Measurements from ENCODE around the gene FAM124B. TPM values are rescaled to one million over a fixed set of nuclear protein-coding genes. Genes with fewer than 3 reads are reported as not detected.

The FAM124B gene
- total RNA-seq, 4 donors from 2014 or later = 0.41 to 0.95 (median 0.60) TPM; not detected in 1

DNA sequence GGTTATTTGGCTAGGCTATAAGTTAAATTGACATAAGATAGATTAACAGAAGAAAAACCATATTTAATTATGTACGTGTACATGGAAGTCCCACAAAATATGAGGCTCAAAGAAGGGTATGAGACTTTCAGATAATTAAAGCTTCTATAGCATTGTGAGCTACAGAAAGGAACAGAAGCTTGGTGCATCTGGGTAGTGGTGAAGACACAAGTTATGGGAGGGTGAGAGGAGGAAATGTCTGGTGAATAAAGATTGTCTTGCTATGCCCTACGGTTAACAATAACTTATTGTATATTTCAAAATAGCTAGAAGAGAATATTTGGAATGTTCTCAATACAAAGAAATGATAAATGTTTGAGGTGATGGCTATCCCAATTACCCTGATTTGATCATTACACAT is 6.8 kb upstream of the FAM124B start:
- Histone ChIP-seq H3K4me1 (no peaks in the 10 kb centered on the region), H3K27me3 (no peaks in the 10 kb centered on the region), H3K27ac (no peak overlapping the region), H3K4me3 (no peak overlapping the region), H3K36me3 (no peaks in the 10 kb centered on the region), H3K9me3 (no peaks in the 10 kb centered on the region)
- in situ Hi-C loops (cut with MboI; ENCODE audit: low pct_ligation_motif_present in 1 of 4, low pct_unique_long_range_greater_than_20kb in 1 of 4, low sequenced_read_pairs in 3 of 4) (no loop called here), intact Hi-C loops (cut with DNase I; ENCODE audit: low total_unique reads) (no loop called here)
- DNase-seq = no peak
- TF ChIP-seq EP300 (IDR thresholded peaks at IDR 0.05; ENCODE audit: low read depth) (no peak), POLR2AphosphoS5 (IDR thresholded peaks at IDR 0.05) (no peak), POLR2A (IDR thresholded peaks at IDR 0.05) (no peak)
- TF ChIP-seq, protein P1, sequence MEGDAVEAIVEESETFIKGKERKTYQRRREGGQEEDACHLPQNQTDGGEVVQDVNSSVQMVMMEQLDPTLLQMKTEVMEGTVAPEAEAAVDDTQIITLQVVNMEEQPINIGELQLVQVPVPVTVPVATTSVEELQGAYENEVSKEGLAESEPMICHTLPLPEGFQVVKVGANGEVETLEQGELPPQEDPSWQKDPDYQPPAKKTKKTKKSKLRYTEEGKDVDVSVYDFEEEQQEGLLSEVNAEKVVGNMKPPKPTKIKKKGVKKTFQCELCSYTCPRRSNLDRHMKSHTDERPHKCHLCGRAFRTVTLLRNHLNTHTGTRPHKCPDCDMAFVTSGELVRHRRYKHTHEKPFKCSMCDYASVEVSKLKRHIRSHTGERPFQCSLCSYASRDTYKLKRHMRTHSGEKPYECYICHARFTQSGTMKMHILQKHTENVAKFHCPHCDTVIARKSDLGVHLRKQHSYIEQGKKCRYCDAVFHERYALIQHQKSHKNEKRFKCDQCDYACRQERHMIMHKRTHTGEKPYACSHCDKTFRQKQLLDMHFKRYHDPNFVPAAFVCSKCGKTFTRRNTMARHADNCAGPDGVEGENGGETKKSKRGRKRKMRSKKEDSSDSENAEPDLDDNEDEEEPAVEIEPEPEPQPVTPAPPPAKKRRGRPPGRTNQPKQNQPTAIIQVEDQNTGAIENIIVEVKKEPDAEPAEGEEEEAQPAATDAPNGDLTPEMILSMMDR (IDR thresholded peaks at IDR 0.05) = no peak
- 50 to 64% methylated on average over 2 of the region's 2 CpGs for WGBS, 2 donors (ENCODE audit: low coverage in 1 of 2)

DNA sequence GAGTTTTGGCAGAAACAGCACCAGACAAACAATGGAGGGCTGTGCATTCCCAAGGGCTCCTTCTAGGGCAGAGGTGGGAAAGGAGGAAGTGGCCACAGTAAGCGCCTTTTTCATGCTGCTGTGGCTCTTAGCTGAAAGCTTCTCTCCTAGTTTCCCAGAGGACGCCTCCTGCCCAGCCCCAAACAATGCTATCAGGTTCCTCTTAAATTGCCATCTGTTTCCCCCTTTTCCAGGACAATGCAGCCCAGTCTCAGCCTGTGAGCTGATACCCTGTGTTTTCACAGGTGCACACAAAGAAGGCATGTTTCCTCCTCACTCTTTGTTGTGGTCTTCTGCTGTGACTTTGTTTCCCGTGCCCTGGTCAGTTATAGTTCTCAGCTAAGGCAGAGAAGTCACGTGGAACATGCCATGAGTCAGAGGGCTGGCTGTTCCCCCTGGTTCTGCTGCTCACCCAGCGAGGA is 5.4 kb upstream of the FAM124B start:
- in situ Hi-C loops (cut with MboI; ENCODE audit: low pct_ligation_motif_present in 1 of 4, low pct_unique_long_range_greater_than_20kb in 1 of 4, low sequenced_read_pairs in 3 of 4) (no loop called here), intact Hi-C loops (cut with DNase I; ENCODE audit: low total_unique reads) (no loop called here)
- 74% methylated on average over 5 of the region's 5 CpGs; no CpG with 5 or more reads in 1 of the 2 donors for WGBS, 2 donors (ENCODE audit: low coverage in 1 of 2)
- Histone ChIP-seq H3K4me1 (no peaks in the 10 kb centered on the region), H3K4me3 (no peak overlapping the region), H3K9me3 (no peaks in the 10 kb centered on the region), H3K27ac (no peak overlapping the region), H3K27me3 (no peaks in the 10 kb centered on the region), H3K36me3 (no peaks in the 10 kb centered on the region)
- TF ChIP-seq EP300 (IDR thresholded peaks at IDR 0.05; ENCODE audit: low read depth) (no peak), POLR2AphosphoS5 (IDR thresholded peaks at IDR 0.05) (no peak), POLR2A (IDR thresholded peaks at IDR 0.05) (no peak)
- TF ChIP-seq, protein P1 (IDR thresholded peaks at IDR 0.05) = no peak
- no peak for DNase-seq

DNA sequence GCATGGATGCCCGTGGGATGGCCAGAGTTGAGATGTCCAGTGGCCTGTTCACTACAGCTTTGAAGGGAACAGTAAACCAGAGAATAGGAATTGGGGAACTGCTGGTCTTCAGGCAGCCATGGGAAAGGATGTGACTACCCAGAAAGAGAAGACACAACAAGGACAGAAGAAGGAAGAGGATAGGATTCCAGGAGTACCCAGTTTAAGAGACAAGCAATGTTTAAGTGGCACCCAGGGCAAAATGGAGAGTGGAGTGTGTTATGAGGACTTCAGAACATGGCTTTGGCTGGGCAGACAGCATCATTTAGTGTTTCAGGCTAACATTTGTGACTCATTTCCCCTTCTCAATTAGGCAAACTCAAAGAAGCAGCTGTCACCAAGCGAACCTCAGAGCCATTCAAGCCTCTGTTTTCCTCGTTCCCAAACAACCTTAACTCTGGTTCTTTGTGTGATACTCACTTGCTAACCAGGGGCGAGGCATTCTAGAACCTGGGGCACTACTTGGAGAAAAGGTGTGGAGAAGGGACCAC is 4.0 kb upstream of the FAM124B start:
- Histone ChIP-seq H3K9me3 (no peaks in the 10 kb centered on the region), H3K36me3 (no peaks in the 10 kb centered on the region), H3K27ac (no peak overlapping the region), H3K4me3 (no peak overlapping the region), H3K4me1 (no peaks in the 10 kb centered on the region), H3K27me3 (no peaks in the 10 kb centered on the region)
- WGBS, 2 donors (ENCODE audit: low coverage in 1 of 2) = 80 to 92% methylated on average over 4 of the region's 4 CpGs
- intact Hi-C loops (cut with DNase I; ENCODE audit: low total_unique reads) (no loop called here), in situ Hi-C loops (cut with MboI; ENCODE audit: low pct_ligation_motif_present in 1 of 4, low pct_unique_long_range_greater_than_20kb in 1 of 4, low sequenced_read_pairs in 3 of 4) (no loop called here)
- TF ChIP-seq, protein P1 (IDR thresholded peaks at IDR 0.05) = no peak
- TF ChIP-seq EP300 (IDR thresholded peaks at IDR 0.05; ENCODE audit: low read depth) (no peak), POLR2AphosphoS5 (IDR thresholded peaks at IDR 0.05) (no peak), POLR2A (IDR thresholded peaks at IDR 0.05) (no peak)
- no peak for DNase-seq

DNA sequence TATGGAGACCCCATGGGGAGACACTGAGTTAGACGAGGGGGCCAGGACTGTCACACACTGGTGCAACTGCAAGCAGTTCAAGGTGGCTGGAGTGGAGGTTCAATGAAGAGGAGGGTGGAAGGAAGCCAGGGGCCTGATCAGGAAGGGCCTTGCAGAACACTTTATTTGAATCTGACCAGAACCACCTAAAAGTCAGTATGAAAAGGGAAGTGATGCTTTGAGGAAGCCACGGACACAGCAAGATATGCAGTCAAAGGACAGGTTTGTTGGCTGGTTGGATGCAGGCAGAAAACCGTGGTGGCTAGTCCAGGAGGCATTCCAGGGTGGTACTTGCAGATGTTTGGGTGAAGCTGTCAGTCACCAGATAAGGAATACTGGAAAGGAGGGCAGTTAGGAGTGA is 3.5 kb upstream of the FAM124B start:
- Histone ChIP-seq H3K4me1 (no peaks in the 10 kb centered on the region), H3K4me3 (no peak overlapping the region), H3K9me3 (no peaks in the 10 kb centered on the region), H3K36me3 (no peaks in the 10 kb centered on the region), H3K27ac (no peak overlapping the region), H3K27me3 (no peaks in the 10 kb centered on the region)
- WGBS, 2 donors (ENCODE audit: low coverage in 1 of 2) = 77 to 94% methylated on average over 2 to 3 of the region's 3 CpGs
- TF ChIP-seq POLR2A (IDR thresholded peaks at IDR 0.05) = no peak
- TF ChIP-seq, protein P1 (IDR thresholded peaks at IDR 0.05) = no peak
- no peak for TF ChIP-seq EP300 (IDR thresholded peaks at IDR 0.05; ENCODE audit: low read depth)
- TF ChIP-seq POLR2AphosphoS5 (IDR thresholded peaks at IDR 0.05) = no peak
- intact Hi-C loops (cut with DNase I; ENCODE audit: low total_unique reads) (no loop called here), in situ Hi-C loops (cut with MboI; ENCODE audit: low pct_ligation_motif_present in 1 of 4, low pct_unique_long_range_greater_than_20kb in 1 of 4, low sequenced_read_pairs in 3 of 4) (no loop called here)
- DNase-seq = no peak
